ENCODE measurements around the gene CLDN15.

DNA sequence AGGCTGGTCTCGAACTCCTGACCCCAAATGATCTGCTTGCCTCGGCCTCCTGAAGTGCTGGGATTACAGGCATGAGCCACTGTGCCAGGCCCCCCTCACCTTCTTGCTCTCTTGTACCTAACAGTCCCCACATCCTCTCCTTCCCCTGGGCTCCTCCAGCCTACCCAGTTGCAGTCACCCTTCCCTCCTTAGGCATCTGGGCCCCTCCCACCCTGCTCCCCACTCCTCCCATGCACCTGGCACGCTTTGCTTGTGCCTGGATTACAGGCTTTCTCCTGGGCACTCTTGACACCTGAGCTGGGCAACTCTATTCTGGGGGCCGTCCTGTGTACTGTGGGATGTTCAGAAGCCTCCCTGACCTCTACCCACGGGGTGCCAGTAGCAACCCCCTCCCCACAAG, 3.0 kb downstream of the CLDN15 start:
- TF ChIP-seq, protein P1, sequence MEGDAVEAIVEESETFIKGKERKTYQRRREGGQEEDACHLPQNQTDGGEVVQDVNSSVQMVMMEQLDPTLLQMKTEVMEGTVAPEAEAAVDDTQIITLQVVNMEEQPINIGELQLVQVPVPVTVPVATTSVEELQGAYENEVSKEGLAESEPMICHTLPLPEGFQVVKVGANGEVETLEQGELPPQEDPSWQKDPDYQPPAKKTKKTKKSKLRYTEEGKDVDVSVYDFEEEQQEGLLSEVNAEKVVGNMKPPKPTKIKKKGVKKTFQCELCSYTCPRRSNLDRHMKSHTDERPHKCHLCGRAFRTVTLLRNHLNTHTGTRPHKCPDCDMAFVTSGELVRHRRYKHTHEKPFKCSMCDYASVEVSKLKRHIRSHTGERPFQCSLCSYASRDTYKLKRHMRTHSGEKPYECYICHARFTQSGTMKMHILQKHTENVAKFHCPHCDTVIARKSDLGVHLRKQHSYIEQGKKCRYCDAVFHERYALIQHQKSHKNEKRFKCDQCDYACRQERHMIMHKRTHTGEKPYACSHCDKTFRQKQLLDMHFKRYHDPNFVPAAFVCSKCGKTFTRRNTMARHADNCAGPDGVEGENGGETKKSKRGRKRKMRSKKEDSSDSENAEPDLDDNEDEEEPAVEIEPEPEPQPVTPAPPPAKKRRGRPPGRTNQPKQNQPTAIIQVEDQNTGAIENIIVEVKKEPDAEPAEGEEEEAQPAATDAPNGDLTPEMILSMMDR (conservative IDR thresholded peaks at IDR 0.05 in 1 of 2, IDR thresholded peaks at IDR 0.05 in 1 of 2; ENCODE audit: low read depth in 1 of 2, low read length in 2 of 2) = no peak
- TF ChIP-seq EZH2 (IDR thresholded peaks at IDR 0.05; ENCODE audit: low read length, missing control alignments) = no peak

Measured in fibroblast of lung (primary cell).